Esophagus squamous epithelium (tissue), 4 donors: ENCODE measurements around the gene HDAC7.

ENCODE experiments used
- CTCF ChIP-seq, 6 experiments: fragments of 450-650 bp in 4 of 6; fragments of 200-600 bp in 2 of 6; sonication (generic) in 2 of 6; IDR thresholded peaks; one replicate each; pipeline ENCODE4 v1.5.1; 2016 to 2019; ENCODE audit warnings: antibody characterized with exemption in 6 of 6, mild to moderate bottlenecking in 4 of 6, moderate library complexity in 4 of 6
- POLR2A ChIP-seq, 4 donors: fragments of 450-650 bp; IDR thresholded peaks; one replicate each; pipeline ENCODE4 v1.6.1; 2017; ENCODE audit warnings: antibody characterized with exemption in 4 of 4, mild to moderate bottlenecking in 4 of 4, moderate library complexity in 3 of 4

DNA sequence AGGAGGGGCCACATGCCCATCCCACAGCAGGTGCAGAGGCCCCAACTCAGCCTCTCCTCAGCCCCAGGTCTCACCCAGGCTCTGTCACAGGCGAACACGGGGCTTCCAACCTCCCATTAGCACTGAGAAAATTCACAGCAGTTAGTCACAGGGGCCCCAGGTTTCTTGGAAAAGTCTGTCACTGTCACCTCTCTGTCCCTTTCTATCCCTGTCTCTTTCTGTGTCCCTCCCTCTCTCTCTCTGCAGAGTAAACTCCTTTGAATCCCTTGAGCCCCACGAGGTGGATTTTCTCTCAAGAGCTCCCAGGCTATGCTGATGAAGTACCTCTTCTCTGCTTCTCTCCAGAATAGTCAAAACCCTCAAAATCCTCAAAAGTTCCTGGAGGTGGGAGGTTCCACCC, 80.4 kb downstream of the HDAC7 start:
- TF ChIP-seq CTCF (IDR thresholded peaks at IDR 0.05) (no peak), POLR2A (IDR thresholded peaks at IDR 0.05) (no peak)
